Thyroid gland (tissue), 4 donors: ENCODE data around the gene MDGA2. TPM values are rescaled to one million over a fixed set of nuclear protein-coding genes. Genes with fewer than 3 reads are reported as not detected.
"Not testable (repeated sequence)": the region's sequence is repeated elsewhere in the genome, so short reads cannot be mapped to it uniquely, and the experiment has no call there.

Source experiments
- DNase-seq, 2 donors: peaks; one replicate each; pipeline ENCODE4 v3.0.0-alpha.2; 2019
- H3K27ac ChIP-seq, 3 donors: fragments of 200-600 bp; sonication (generic); 1 replicate in 2 of 3; 2 replicates in 1 of 3; pipeline ENCODE4 v1.5.1; 2016 to 2019; ENCODE audit warnings: mild to moderate bottlenecking in 1 of 3, moderate library complexity in 1 of 3
- H3K27me3 ChIP-seq: fragments of 200-600 bp; sonication (generic); one replicate; pipeline ENCODE4 v1.5.1; 2019
- H3K36me3 ChIP-seq, 2 donors: fragments of 200-600 bp; sonication (generic); one replicate each; pipeline ENCODE4 v1.5.1; 2016 to 2019
- H3K4me1 ChIP-seq, 2 donors: fragments of 200-600 bp; sonication (generic); one replicate each; pipeline ENCODE4 v1.5.1; 2017 to 2019
- H3K4me3 ChIP-seq, 3 donors: fragments of 200-600 bp; sonication (generic); replicated peaks in 1 of 3; 1 replicate in 2 of 3; 2 replicates in 1 of 3; pipeline ENCODE4 v1.5.1; 2016; ENCODE audit warnings: mild to moderate bottlenecking in 1 of 3
- H3K9me3 ChIP-seq: fragments of 200-600 bp; sonication (generic); one replicate; pipeline ENCODE4 v1.5.1; 2017
- CTCF ChIP-seq, 6 experiments: fragments of 200-600 bp in 3 of 6; fragments of 450-650 bp in 3 of 6; sonication (generic) in 3 of 6; IDR thresholded peaks; one replicate each; pipeline ENCODE4 v1.5.1; 2016 to 2019; ENCODE audit warnings: antibody characterized with exemption in 6 of 6, mild to moderate bottlenecking in 2 of 6, inconsistent platforms in 1 of 6, moderate library complexity in 1 of 6
- POLR2A ChIP-seq, 2 donors: fragments of 450-650 bp; IDR thresholded peaks; one replicate each; pipeline ENCODE4 v1.6.1; 2017; ENCODE audit warnings: antibody characterized with exemption in 2 of 2, mild to moderate bottlenecking in 2 of 2, moderate library complexity in 1 of 2
- WGBS, 2 donors: methylation state at CpG; one replicate each; pipeline ENCODE4 v1.1.5; 2017; 5-methylcytosine and 5-hydroxymethylcytosine counted together
- intact Hi-C: fragments of 100-400 bp; cut with DNase I; formaldehyde crosslinking; loops from one replicate; pipeline ENCODE4 v1.15.1; 2023
- total RNA-seq, 4 donors: library from RNA; depleted of rRNA; stranded (reverse); fragments of >200 nt; gene quantifications; one replicate each; pipeline ENCODE4 v1.2.3, GENCODE V29; 2016

The MDGA2 gene
- total RNA-seq, 4 donors from 2014 or later, result not detected

GRCh38 chr14:47658041-47658440, 17.4 kb downstream of the MDGA2 start:
- DNase-seq, result no peak
- Histone ChIP-seq H3K36me3 (no peaks in the 10 kb centered on the region), H3K4me3 (no peak overlapping the region), H3K4me1 (no peaks in the 10 kb centered on the region), H3K27me3 (no peaks in the 10 kb centered on the region), H3K9me3 (no peaks in the 10 kb centered on the region), H3K27ac (no peak overlapping the region)
- TF ChIP-seq CTCF (IDR thresholded peaks at IDR 0.05), result no peak
- no peak for TF ChIP-seq POLR2A (IDR thresholded peaks at IDR 0.05)
- intact Hi-C loops, result no loop called here
- 90 to 91% methylated on average over 1 of the region's 1 CpG for WGBS, 2 donors

DNA sequence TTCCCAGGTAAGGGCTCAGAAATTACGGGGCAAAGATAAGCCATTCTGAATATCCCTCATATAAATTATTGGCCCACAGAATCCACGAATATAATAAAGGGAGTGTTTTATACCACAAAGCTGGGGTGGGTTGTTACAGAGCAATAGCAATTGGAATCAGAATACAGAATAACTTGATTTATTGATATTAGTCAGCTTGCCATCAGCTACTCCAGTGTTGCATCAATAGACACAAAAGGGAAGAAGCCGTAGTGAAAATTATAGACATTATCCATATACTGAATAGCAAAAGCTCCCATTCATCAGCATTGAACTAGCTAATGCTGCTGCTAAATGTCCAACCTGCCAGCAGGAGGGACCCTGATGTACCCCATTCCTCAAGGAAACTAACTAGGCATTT, 18.3 kb downstream of the MDGA2 start:
- no peak for DNase-seq
- H3K27ac ChIP-seq, result no peak overlapping the region
- intact Hi-C loops, result no loop called here

DNA sequence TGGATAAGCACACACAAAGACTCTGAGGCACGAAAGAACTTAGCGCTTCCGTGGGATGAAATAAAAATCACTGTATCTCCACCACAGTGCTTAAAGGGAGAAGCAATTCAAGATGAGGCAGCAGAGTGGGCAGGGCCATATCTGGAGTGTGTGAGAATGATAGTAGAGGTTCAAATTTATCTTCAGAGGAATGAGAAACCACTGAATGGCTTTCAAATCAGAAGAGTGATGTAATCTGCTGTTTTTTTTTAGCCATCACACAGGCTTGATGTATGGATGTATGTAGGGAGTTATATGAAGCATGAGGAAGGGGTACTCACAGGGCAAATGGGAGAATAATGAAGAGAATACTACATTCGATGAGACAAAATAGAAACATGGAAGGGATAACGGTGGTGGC, 24.1 kb downstream of the MDGA2 start:
- TF ChIP-seq POLR2A (IDR thresholded peaks at IDR 0.05) (no peak), CTCF (IDR thresholded peaks at IDR 0.05) (no peak)
- no peak for DNase-seq
- no peaks in the 10 kb centered on the region for H3K9me3 ChIP-seq
- H3K4me1 ChIP-seq, result no peaks in the 10 kb centered on the region
- no peak overlapping the region for H3K27ac ChIP-seq
- no peaks in the 10 kb centered on the region for H3K36me3 ChIP-seq
- intact Hi-C loops, result no loop called here
- H3K27me3 ChIP-seq, result no peaks in the 10 kb centered on the region
- no peak overlapping the region for H3K4me3 ChIP-seq
- WGBS, 2 donors, result 83 to 90% methylated on average over 5 of the region's 5 CpGs

More for the DNA sequence above, 18.3 kb downstream of the MDGA2 start:
- no peak for TF ChIP-seq POLR2A (IDR thresholded peaks at IDR 0.05)
- no peak for TF ChIP-seq CTCF (IDR thresholded peaks at IDR 0.05)
- Histone ChIP-seq H3K9me3 (no peaks in the 10 kb centered on the region), H3K4me1 (no peaks in the 10 kb centered on the region), H3K27me3 (no peaks in the 10 kb centered on the region), H3K4me3 (no peak overlapping the region), H3K36me3 (no peaks in the 10 kb centered on the region)
- WGBS, 2 donors, result 85 to 88% methylated on average over 3 of the region's 3 CpGs

- Histone ChIP-seq H3K27me3 (no peaks in the 10 kb centered on the region), H3K27ac (no peak overlapping the region), H3K36me3 (no peaks in the 10 kb centered on the region), H3K4me1 (no peaks in the 10 kb centered on the region), H3K9me3 (no peaks in the 10 kb centered on the region), H3K4me3 (no peak overlapping the region)
- 86 to 91% methylated on average over 3 of the region's 3 CpGs for WGBS, 2 donors
- intact Hi-C loops, result no loop called here
- DNase-seq, result no peak
- TF ChIP-seq POLR2A (IDR thresholded peaks at IDR 0.05) (no peak), CTCF (IDR thresholded peaks at IDR 0.05) (no peak)
These were observed 37.7 kb downstream of the MDGA2 start for GRCh38 chr14:47637753-47638152.

GRCh38 chr14:47626151-47627035, 49.0 kb downstream of the MDGA2 start:
- Histone ChIP-seq H3K27ac (no peak overlapping the region), H3K4me3 (no peak overlapping the region), H3K36me3 (no peaks in the 10 kb centered on the region), H3K4me1 (no peaks in the 10 kb centered on the region), H3K9me3 (no peaks in the 10 kb centered on the region), H3K27me3 (no peaks in the 10 kb centered on the region)
- 93 to 97% methylated on average over 28 to 38 of the region's 51 CpGs for WGBS, 2 donors
- TF ChIP-seq POLR2A (IDR thresholded peaks at IDR 0.05) (no peak), CTCF (IDR thresholded peaks at IDR 0.05) (no peak)
- DNase-seq, result no peak
- intact Hi-C loops, result no loop called here

- intact Hi-C loops, H3K36me3 ChIP-seq, H3K4me3 ChIP-seq, H3K9me3 ChIP-seq, H3K27ac ChIP-seq, H3K4me1 ChIP-seq, H3K27me3 ChIP-seq, DNase-seq: not testable (repeated sequence)
- WGBS, 2 donors, result 91 to 94% methylated on average over 13 of the region's 13 CpGs
These were observed 51.3 kb downstream of the MDGA2 start for GRCh38 chr14:47624126-47624525.
